MG63 (cell line): ENCODE results near the gene ARL15. TPM values are rescaled to one million over a fixed set of nuclear protein-coding genes. Genes with fewer than 3 reads are reported as not detected.

Source experiments
- total RNA-seq: library from RNA; depleted of rRNA; stranded (reverse); fragments of >200 nt; shearing (Covaris generic); gene quantifications from 2 replicates; pipeline ENCODE4 v1.2.3, GENCODE V29; 2014; ENCODE audit warnings: low replicate concordance; rRNA removed

ARL15 gene
- total RNA-seq, 1 experiment from 2014 or later, result 5.8 TPM

Other genes with a start within 250 kb of the ARL15 start
- gene HSPB3, start 145.1 kb upstream of the ARL15 start, total RNA-seq, result 2.3 and 6.5 TPM in 2 replicates
- gene SNX18, start 207.2 kb upstream of the ARL15 start, total RNA-seq, result 40.1 and 41.3 TPM in 2 replicates